ENCODE data around the gene AIP.

AIP gene

GRCh38 chr11:67504005-67504949 lies 21.5 kb downstream of the AIP start:
- Histone ChIP-seq H3K27me3 (ENCODE audit: insufficient read depth, low read depth, severe bottlenecking) (no peaks in the 10 kb centered on the region), H3K27ac (peak overlapping the region; percentile 71), H3K9me3 (ENCODE audit: severe bottlenecking) (no peaks in the 10 kb centered on the region), H3K36me3 (peaks cover 47% of the 10 kb centered on the region), H3K4me3 (ENCODE audit: low read depth, low read length) (peak overlapping the region; percentile 88)
- DNase-seq, result no peak
- TF ChIP-seq CTCF (IDR thresholded peaks at IDR 0.05; ENCODE audit: low read depth, low read length), result no peak

- peak within 1 kb of the TSS; percentile 71 for H3K27ac ChIP-seq
- no peak for TF ChIP-seq CTCF (IDR thresholded peaks at IDR 0.05; ENCODE audit: low read depth, low read length)
- peak within 1 kb of the TSS; percentile 88 for H3K4me3 ChIP-seq (ENCODE audit: low read depth, low read length)
- H3K36me3 ChIP-seq, result peaks cover 41% of the 10 kb centered on the region
- DNase-seq, result peak; percentile 75
- H3K9me3 ChIP-seq (ENCODE audit: severe bottlenecking), result no peaks in the 10 kb centered on the region
- no peaks in the 10 kb centered on the region for H3K27me3 ChIP-seq (ENCODE audit: insufficient read depth, low read depth, severe bottlenecking)
Measured at GRCh38 chr11:67504950-67505581, 22.2 kb downstream of the AIP start, which contains the start of gene PITPNM1. Gene PITPNM1 (minus strand): TSS chr11:67505363. CDS start chr11:67504180, 1,183 bp downstream.

- peak; percentile 98 for TF ChIP-seq CTCF (IDR thresholded peaks at IDR 0.05; ENCODE audit: low read depth, low read length)
- Histone ChIP-seq H3K27me3 (ENCODE audit: insufficient read depth, low read depth, severe bottlenecking) (no peaks in the 10 kb centered on the region), H3K27ac (peak overlapping the region; percentile 44), H3K4me3 (ENCODE audit: low read depth, low read length) (peak overlapping the region; percentile 23), H3K36me3 (peaks cover 34% of the 10 kb centered on the region), H3K9me3 (ENCODE audit: severe bottlenecking) (no peaks in the 10 kb centered on the region)
- peak; percentile 78 for DNase-seq
Measured at GRCh38 chr11:67505605-67506396, 23.0 kb downstream of the AIP start.

- DNase-seq, result no peak
- no peaks in the 10 kb centered on the region for H3K27me3 ChIP-seq (ENCODE audit: insufficient read depth, low read depth, severe bottlenecking)
- no peak for TF ChIP-seq CTCF (IDR thresholded peaks at IDR 0.05; ENCODE audit: low read depth, low read length)
- H3K4me3 ChIP-seq (ENCODE audit: low read depth, low read length), result no peak overlapping the region
- H3K9me3 ChIP-seq (ENCODE audit: severe bottlenecking), result no peaks in the 10 kb centered on the region
- peaks cover 27% of the 10 kb centered on the region for H3K36me3 ChIP-seq
- H3K27ac ChIP-seq, result no peak overlapping the region
Measured at GRCh38 chr11:67506426-67507051, 23.7 kb downstream of the AIP start.

- peaks cover 19% of the 10 kb centered on the region for H3K36me3 ChIP-seq
- H3K27ac ChIP-seq, result peak overlapping the region; percentile 51
- no peak for DNase-seq
- H3K27me3 ChIP-seq (ENCODE audit: insufficient read depth, low read depth, severe bottlenecking), result no peaks in the 10 kb centered on the region
- no peak for TF ChIP-seq CTCF (IDR thresholded peaks at IDR 0.05; ENCODE audit: low read depth, low read length)
- H3K9me3 ChIP-seq (ENCODE audit: severe bottlenecking), result no peaks in the 10 kb centered on the region
- peak overlapping the region; percentile 51 for H3K4me3 ChIP-seq (ENCODE audit: low read depth, low read length)
Measured at GRCh38 chr11:67507242-67507863, 24.5 kb downstream of the AIP start.

Data from WERI-Rb-1 (cell line).